CD14-positive monocyte (primary cell): ENCODE measurements around the gene ITPR3. TPM values are rescaled to one million over a fixed set of nuclear protein-coding genes. Genes with fewer than 3 reads are reported as not detected.

ENCODE experiments used
- DNase-seq, 3 donors: peaks; one replicate each; pipeline ENCODE4 v3.0.0-alpha.2; 2011 to 2022
- H2AFZ ChIP-seq: 2 replicates; pipeline ENCODE4 v1.6.0; 2012; ENCODE audit warnings: mild to moderate bottlenecking, low read depth, low read length, inconsistent platforms; ENCODE audit not compliant: insufficient read depth, poor library complexity, severe bottlenecking
- H3K27ac ChIP-seq, 2 donors: 1 replicate in 1 of 2; 2 replicates in 1 of 2; pipeline ENCODE4 v1.5.1; 2012 to 2013; ENCODE audit warnings: low read length in 2 of 2, control low read depth in 1 of 2, inconsistent platforms in 1 of 2, low read depth in 1 of 2, mild to moderate bottlenecking in 1 of 2
- H3K27me3 ChIP-seq, 2 donors: one replicate each; pipeline versions ENCODE4 v1.6.0 to v1.6.1; 2011 to 2013; ENCODE audit warnings: low read length in 2 of 2; ENCODE audit not compliant: control insufficient read depth in 2 of 2, insufficient read depth in 2 of 2
- H3K36me3 ChIP-seq, 2 donors: replicated peaks in 1 of 2; 1 replicate in 1 of 2; 2 replicates in 1 of 2; pipeline versions ENCODE4 v1.5.1 to v1.6.1; 2012 to 2013; ENCODE audit warnings: low read length in 2 of 2, control low read depth in 1 of 2, inconsistent platforms in 1 of 2, mild to moderate bottlenecking in 1 of 2; ENCODE audit not compliant: insufficient read depth in 2 of 2, control insufficient read depth in 1 of 2
- H3K4me1 ChIP-seq, 2 donors: 1 replicate in 1 of 2; 2 replicates in 1 of 2; pipeline versions ENCODE4 v1.5.1 to v1.6.1; 2012 to 2013; ENCODE audit warnings: low read length in 2 of 2, control low read depth in 1 of 2, inconsistent platforms in 1 of 2, mild to moderate bottlenecking in 1 of 2, moderate library complexity in 1 of 2; ENCODE audit not compliant: insufficient read depth in 2 of 2, control insufficient read depth in 1 of 2
- H3K4me2 ChIP-seq: replicated peaks from 2 replicates; pipeline ENCODE3; 2012; ENCODE audit warnings: low read length, moderate library complexity, mild to moderate bottlenecking; ENCODE audit not compliant: poor library complexity, severe bottlenecking; ENCODE audit errors: extremely low read depth
- H3K4me3 ChIP-seq, 3 experiments: fragments of 200-600 bp in 1 of 3; sonication (generic) in 1 of 3; replicated peaks in 1 of 3; 1 replicate in 2 of 3; 2 replicates in 1 of 3; pipeline ENCODE4 v1.5.1; 2011 to 2013; ENCODE audit warnings: low read length in 3 of 3, mild to moderate bottlenecking in 3 of 3, control low read depth in 2 of 3, low read depth in 2 of 3, inconsistent platforms in 1 of 3, moderate library complexity in 1 of 3
- H3K79me2 ChIP-seq: 2 replicates; pipeline ENCODE4 v1.6.0; 2012; ENCODE audit warnings: mild to moderate bottlenecking, control low read depth, inconsistent platforms, low read length, moderate library complexity; ENCODE audit not compliant: insufficient read depth
- H3K9ac ChIP-seq: 2 replicates; pipeline ENCODE4 v1.6.0; 2017; ENCODE audit warnings: low read length, mild to moderate bottlenecking; ENCODE audit not compliant: insufficient read depth, poor library complexity, severe bottlenecking
- H3K9me3 ChIP-seq, 2 donors: replicated peaks in 1 of 2; 1 replicate in 1 of 2; 2 replicates in 1 of 2; pipeline versions ENCODE4 v1.5.1 to v1.6.1; 2012 to 2013; ENCODE audit warnings: low read length in 2 of 2, control low read depth in 1 of 2; ENCODE audit not compliant: control insufficient read depth in 1 of 2, insufficient read depth in 1 of 2
- H4K20me1 ChIP-seq: 2 replicates; pipeline ENCODE4 v1.6.0; 2012; ENCODE audit warnings: mild to moderate bottlenecking, low read length, control low read depth, moderate library complexity; ENCODE audit not compliant: insufficient read depth
- H3K27ac Mint-ChIP-seq, 7 donors: one replicate each; pipeline ENCODE4 v1.8.0; 2020; ENCODE audit warnings: mild to moderate bottlenecking in 7 of 7, mixed read lengths in 7 of 7, moderate library complexity in 6 of 7, inconsistent platforms in 2 of 7
- H3K27me3 Mint-ChIP-seq, 3 donors: one replicate each; pipeline ENCODE4 v1.8.0; 2021 to 2022; ENCODE audit warnings: low read depth in 3 of 3, mild to moderate bottlenecking in 3 of 3, mixed read lengths in 3 of 3, moderate library complexity in 3 of 3, inconsistent platforms in 1 of 3
- H3K36me3 Mint-ChIP-seq, 2 donors: one replicate each; pipeline ENCODE4 v1.8.0; 2020; ENCODE audit warnings: mixed read lengths in 2 of 2, inconsistent platforms in 1 of 2, mild to moderate bottlenecking in 1 of 2
- H3K4me1 Mint-ChIP-seq: one replicate; pipeline ENCODE4 v1.8.0; 2020; ENCODE audit warnings: mild to moderate bottlenecking, mixed read lengths
- H3K4me3 Mint-ChIP-seq, 2 donors: one replicate each; pipeline ENCODE4 v1.8.0; 2020; ENCODE audit warnings: mild to moderate bottlenecking in 2 of 2, mixed read lengths in 2 of 2, moderate library complexity in 1 of 2
- H3K9me3 Mint-ChIP-seq, 7 donors: one replicate each; pipeline ENCODE4 v1.8.0; 2020 to 2022; ENCODE audit warnings: mixed read lengths in 7 of 7, mild to moderate bottlenecking in 6 of 7, moderate library complexity in 6 of 7, inconsistent platforms in 2 of 7
- CTCF ChIP-seq: fragments of 200-600 bp; IDR thresholded peaks from one replicate; pipeline ENCODE4 v1.8.0; 2022; ENCODE audit warnings: antibody characterized with exemption, mild to moderate bottlenecking
- WGBS: methylation state at CpG from one replicate; pipeline ENCODE4 v1.1.5; 2013; ENCODE audit warnings: missing lambda C conversion rate; ENCODE audit not compliant: insufficient coverage; 5-methylcytosine and 5-hydroxymethylcytosine counted together
- intact Hi-C, 2 donors: fragments of 100-400 bp; cut with micrococcal nuclease; formaldehyde crosslinking; loops; one replicate each; pipeline versions ENCODE4 v1.15.0 to v1.15.1; 2023
- polyA plus RNA-seq, 3 donors: library from polyadenylated mRNA; depleted of rRNA in 1 of 3; unstranded in 2 of 3; stranded (reverse) in 1 of 3; fragments of 300-500 nt in 2 of 3; fragments of >200 nt in 1 of 3; fragmentation: Illumina TruSeq in 2 of 3; gene quantifications; 1 replicate in 2 of 3; 2 replicates in 1 of 3; pipeline ENCODE4 v1.2.3, GENCODE V29; 2012 to 2021

Gene ITPR3
- polyA plus RNA-seq, 3 donors: 1.8 TPM; not detected in 2

GRCh38 chr6:33679761-33680160 is 58.6 kb downstream of the ITPR3 start:
- Histone ChIP-seq H3K27me3 (no peaks in the 10 kb centered on the region), H3K4me2 (no peak overlapping the region), H3K4me3 (no peak overlapping the region), H3K4me1 (no peaks in the 10 kb centered on the region), H3K27ac (no peak overlapping the region), H3K9me3 (no peaks in the 10 kb centered on the region), H3K36me3 (no peaks in the 10 kb centered on the region), H4K20me1 (no peaks in the 10 kb centered on the region), H2AFZ (no peak overlapping the region), H3K9ac (no peak overlapping the region), H3K79me2 (no peaks in the 10 kb centered on the region)
- H3K4me3 Mint-ChIP-seq: no peak overlapping the region
- H3K4me1 Mint-ChIP-seq: no peaks in the 10 kb centered on the region
- intact Hi-C loops: no loop called here
- H3K27me3 Mint-ChIP-seq: peaks cover 0 to 2% (median 0%) of the 10 kb centered on the region in 3 donors
- WGBS: 91% methylated on average over 19 of the region's 20 CpGs
- no peak for TF ChIP-seq CTCF
- no peak overlapping the region for H3K27ac Mint-ChIP-seq
- no peak for DNase-seq
- no peaks in the 10 kb centered on the region for H3K9me3 Mint-ChIP-seq
- H3K36me3 Mint-ChIP-seq: peaks cover 8 to 32% of the 10 kb centered on the region in 2 donors

GRCh38 chr6:33682341-33682740 is 61.2 kb downstream of the ITPR3 start:
- Histone ChIP-seq H4K20me1 (no peaks in the 10 kb centered on the region), H2AFZ (no peak overlapping the region), H3K27me3 (no peaks in the 10 kb centered on the region), H3K9ac (no peak overlapping the region), H3K79me2 (no peaks in the 10 kb centered on the region), H3K9me3 (no peaks in the 10 kb centered on the region), H3K4me2 (no peak overlapping the region), H3K27ac (no peak overlapping the region), H3K4me1 (no peaks in the 10 kb centered on the region), H3K4me3 (no peak overlapping the region), H3K36me3 (no peaks in the 10 kb centered on the region)
- H3K36me3 Mint-ChIP-seq: peaks cover 10 to 46% of the 10 kb centered on the region in 2 donors
- H3K4me3 Mint-ChIP-seq: no peak overlapping the region
- TF ChIP-seq CTCF: no peak
- intact Hi-C loops: no loop called here
- H3K27ac Mint-ChIP-seq: no peak overlapping the region
- H3K9me3 Mint-ChIP-seq: peaks cover 0 to 2% (median 0%) of the 10 kb centered on the region in 7 donors
- peaks cover 0 to 2% (median 0%) of the 10 kb centered on the region in 3 donors for H3K27me3 Mint-ChIP-seq
- no peak for DNase-seq
- H3K4me1 Mint-ChIP-seq: no peaks in the 10 kb centered on the region
- WGBS: 97% methylated on average over 13 of the region's 13 CpGs
